Measurements from ENCODE around the gene OLFML2B. TPM values are rescaled to one million over a fixed set of nuclear protein-coding genes. Genes with fewer than 3 reads are reported as not detected.

OLFML2B gene
- total and polyA plus RNA-seq, 8 donors: 0.31 to 56.0 (median 1.7) TPM; not detected in 1

DNA sequence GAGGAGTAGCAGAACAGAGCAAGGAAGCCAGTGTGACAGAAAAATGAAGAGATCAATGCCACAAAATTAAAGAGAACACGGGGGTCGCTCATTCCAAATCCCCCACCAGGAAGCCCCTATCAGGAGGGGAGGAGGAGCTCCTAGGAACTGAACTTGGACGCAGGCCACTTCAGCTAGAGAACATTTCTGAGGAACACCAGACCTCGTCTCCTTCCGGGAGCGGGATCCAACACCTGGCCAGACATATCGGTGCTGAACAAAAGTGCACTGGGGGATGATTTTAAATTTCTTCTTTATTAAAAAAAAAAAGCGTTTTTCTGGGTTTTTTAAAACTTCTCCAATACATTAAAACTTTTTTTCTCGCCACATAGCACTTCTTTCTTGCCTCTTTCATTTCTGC, 40.8 kb downstream of the OLFML2B start:
- intact Hi-C loops (cut with DNase I; ENCODE audit: low total_unique reads): no loop called here
- no peaks in the 10 kb centered on the region for H3K36me3 ChIP-seq
- no peaks in the 10 kb centered on the region for H3K27me3 ChIP-seq
- H3K9me3 ChIP-seq: peaks cover 0 to 13% (median 11%) of the 10 kb centered on the region in 4 donors
- H3K4me3 ChIP-seq: no peak overlapping the region
- peak in 1 of 2 donors; percentile 45 for DNase-seq
- 74 to 92% (median 83%) methylated on average over 9 of the region's 9 CpGs for WGBS, 5 donors
- no peak overlapping the region for H3K27ac ChIP-seq
- no peak for TF ChIP-seq POLR2AphosphoS5 (IDR thresholded peaks at IDR 0.05)
- TF ChIP-seq POLR2A (IDR thresholded peaks at IDR 0.05): no peak
- TF ChIP-seq CTCF (IDR thresholded peaks at IDR 0.05): no peak
- no peak for TF ChIP-seq EP300 (IDR thresholded peaks at IDR 0.05)
- no peaks in the 10 kb centered on the region for H3K4me1 ChIP-seq

GRCh38 chr1:161982507-161982895, 41.2 kb downstream of the OLFML2B start:
- peaks cover 0 to 8% (median 7%) of the 10 kb centered on the region in 4 donors for H3K9me3 ChIP-seq
- intact Hi-C loops (cut with DNase I; ENCODE audit: low total_unique reads): no loop called here
- no peak overlapping the region for H3K27ac ChIP-seq
- WGBS, 5 donors: 56 to 74% (median 67%) methylated on average over 5 of the region's 5 CpGs
- no peak for DNase-seq
- no peak overlapping the region for H3K4me3 ChIP-seq
- TF ChIP-seq POLR2A (IDR thresholded peaks at IDR 0.05) (no peak), CTCF (IDR thresholded peaks at IDR 0.05) (no peak), EP300 (IDR thresholded peaks at IDR 0.05) (no peak)
- H3K36me3 ChIP-seq: no peaks in the 10 kb centered on the region
- H3K4me1 ChIP-seq: no peaks in the 10 kb centered on the region
- no peaks in the 10 kb centered on the region for H3K27me3 ChIP-seq

DNA sequence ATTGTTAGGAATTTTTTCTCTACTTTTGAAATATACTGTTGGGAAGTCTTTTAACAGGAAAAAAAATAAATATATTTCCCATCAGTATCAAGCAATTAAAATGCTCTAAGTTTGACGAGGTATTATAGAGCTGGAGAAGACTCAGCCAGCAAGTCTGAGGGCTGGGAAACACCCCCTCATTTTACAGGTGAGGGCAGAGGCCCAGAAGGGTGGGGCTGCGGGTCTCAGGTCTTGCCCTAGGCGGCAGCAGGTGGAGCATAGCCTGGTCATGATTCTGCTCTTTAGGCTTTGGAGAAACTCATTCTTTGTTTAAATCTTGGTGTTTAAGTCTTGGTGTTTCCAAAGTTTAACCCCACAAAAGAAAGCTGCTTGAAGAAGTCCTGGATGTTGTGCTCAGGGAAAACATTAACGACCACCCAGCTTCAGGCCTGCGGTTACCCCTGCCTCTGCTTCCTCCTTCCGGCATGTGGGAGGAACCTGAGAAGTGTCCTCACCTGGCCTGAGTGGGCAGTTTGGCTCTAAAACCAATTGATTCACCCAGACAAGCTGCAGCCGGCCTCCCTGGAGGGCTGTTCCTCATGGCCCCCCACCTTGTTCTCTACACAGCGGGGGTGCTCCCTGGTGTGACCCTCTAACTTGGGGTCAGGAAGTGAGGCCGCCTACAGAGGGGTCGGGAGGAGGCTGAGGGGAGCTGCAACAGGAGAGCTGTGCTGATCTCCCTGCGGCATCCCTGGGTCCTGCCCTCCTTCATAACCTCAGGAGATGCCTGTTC, 41.7 kb downstream of the OLFML2B start:
- H3K36me3 ChIP-seq: no peaks in the 10 kb centered on the region
- no peak overlapping the region for H3K4me3 ChIP-seq
- no peaks in the 10 kb centered on the region for H3K4me1 ChIP-seq
- peaks cover 0 to 3% (median 1%) of the 10 kb centered on the region in 4 donors for H3K9me3 ChIP-seq
- TF ChIP-seq POLR2AphosphoS5 (IDR thresholded peaks at IDR 0.05) (no peak), CTCF (IDR thresholded peaks at IDR 0.05) (no peak), EP300 (IDR thresholded peaks at IDR 0.05) (no peak), POLR2A (IDR thresholded peaks at IDR 0.05) (no peak)
- WGBS, 5 donors: 82 to 87% (median 83%) methylated on average over 11 of the region's 11 CpGs
- intact Hi-C loops (cut with DNase I; ENCODE audit: low total_unique reads): no loop called here
- H3K27ac ChIP-seq: no peak overlapping the region
- no peaks in the 10 kb centered on the region for H3K27me3 ChIP-seq
- DNase-seq: no peak

GRCh38 chr1:161981126-161981525, 42.5 kb downstream of the OLFML2B start:
- Histone ChIP-seq H3K36me3 (no peaks in the 10 kb centered on the region), H3K27ac (no peak overlapping the region), H3K4me1 (no peaks in the 10 kb centered on the region), H3K27me3 (no peaks in the 10 kb centered on the region), H3K9me3 (no peaks in the 10 kb centered on the region), H3K4me3 (no peak overlapping the region)
- TF ChIP-seq CTCF (IDR thresholded peaks at IDR 0.05) (no peak), POLR2AphosphoS5 (IDR thresholded peaks at IDR 0.05) (no peak), POLR2A (IDR thresholded peaks at IDR 0.05) (no peak), EP300 (IDR thresholded peaks at IDR 0.05) (no peak)
- WGBS, 5 donors: 76 to 93% (median 88%) methylated on average over 8 of the region's 8 CpGs
- intact Hi-C loops (cut with DNase I; ENCODE audit: low total_unique reads): no loop called here
- no peak for DNase-seq
